Measurements from ENCODE around the gene PDPK1. TPM values are rescaled to one million over a fixed set of nuclear protein-coding genes. Genes with fewer than 3 reads are reported as not detected.

PDPK1 gene
- total and polyA plus RNA-seq, 2 of the 4 experiments (the other 2 are of a cell fraction), result 10.6 to 27.3 TPM

DNA sequence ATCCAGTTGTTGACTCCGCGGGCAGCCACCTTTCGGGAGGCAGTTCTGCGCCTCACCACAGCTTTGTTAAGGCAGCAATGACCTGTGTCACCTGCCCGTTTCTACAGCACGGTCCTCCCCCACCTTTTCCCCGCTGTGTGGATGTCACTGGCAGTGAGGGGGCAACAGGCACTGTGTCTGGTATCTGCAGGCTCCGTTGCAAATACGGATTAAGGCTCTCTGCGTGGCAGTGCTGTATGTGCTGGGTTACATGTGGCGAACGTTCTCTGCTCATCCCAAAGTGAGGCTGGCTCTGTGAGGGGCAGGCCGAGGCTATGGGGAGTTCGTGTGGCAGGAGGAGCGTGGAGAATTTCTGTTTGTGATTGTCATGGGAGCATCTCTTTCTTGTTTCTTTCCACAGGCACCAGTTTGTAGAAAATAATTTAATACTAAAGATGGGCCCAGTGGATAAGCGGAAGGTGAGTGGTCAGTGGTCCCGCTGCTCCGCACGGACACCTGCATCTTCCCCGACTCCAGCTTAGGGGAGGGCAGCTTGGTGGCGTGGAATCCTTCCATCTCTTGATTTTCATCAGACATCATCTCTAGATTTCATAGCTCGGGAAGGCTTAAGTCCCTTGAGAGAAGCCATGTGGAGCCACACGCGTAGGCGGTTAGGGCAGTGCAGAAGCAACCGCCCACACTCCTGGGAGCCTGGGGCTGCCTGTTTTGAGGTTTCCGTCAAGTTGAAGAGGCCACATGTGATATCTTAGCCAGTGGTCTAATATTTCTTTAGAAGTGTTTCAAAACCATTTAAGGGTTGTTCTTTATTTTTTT is 57.8 kb downstream of the PDPK1 start:
- peaks cover 39% of the 10 kb centered on the region for H3K36me3 ChIP-seq (ENCODE audit: control insufficient read depth, insufficient read depth, low read length)
- H2AK5ac ChIP-seq (ENCODE audit: low read depth, low read length), result no peak overlapping the region
- no peak overlapping the region for H3K4me3 ChIP-seq (ENCODE audit: insufficient read depth, low read depth, low read length)
- H2BK20ac ChIP-seq (ENCODE audit: low read depth, low read length), result no peak overlapping the region
- 97% methylated on average over 19 of the region's 27 CpGs; no CpG with 5 or more reads in 1 of the 2 experiments for WGBS, 2 experiments (ENCODE audit: extremely low coverage in 2 of 2, insufficient read length in 1 of 2)
- CTCF ChIA-PET, result no interaction called here
- H3K14ac ChIP-seq (replicated peaks; ENCODE audit: low read depth, low read length), result no peak overlapping the region
- peaks cover 10% of the 10 kb centered on the region for H4K20me1 ChIP-seq (ENCODE audit: insufficient read depth, low read length)
- DNase-seq, result no peak
- TF ChIP-seq CHD1 (IDR thresholded peaks at IDR 0.05; ENCODE audit: low read depth, low read length) (no peak), SMC3 (IDR thresholded peaks at IDR 0.05; ENCODE audit: low read depth, low read length) (no peak), RFX5 (IDR thresholded peaks at IDR 0.05; ENCODE audit: low read depth, low read length) (no peak), MAZ (IDR thresholded peaks at IDR 0.05; ENCODE audit: borderline replicate concordance, low read depth, low read length) (no peak), FOS (IDR thresholded peaks at IDR 0.05; ENCODE audit: low read depth, low read length) (no peak), BHLHE40 (IDR thresholded peaks at IDR 0.05; ENCODE audit: low read depth, low read length) (no peak), RCOR1 (IDR thresholded peaks at IDR 0.05; ENCODE audit: insufficient replicate concordance, low read length) (no peak), RAD21 (IDR thresholded peaks at IDR 0.05; ENCODE audit: low read length) (no peak), MXI1 (IDR thresholded peaks at IDR 0.05; ENCODE audit: borderline replicate concordance, low read depth, low read length) (no peak), MAFK (IDR thresholded peaks at IDR 0.05; ENCODE audit: low read depth, low read length) (no peak), POLR2A (IDR thresholded peaks at IDR 0.05; ENCODE audit: low read depth, low read length) (no peak), CEBPB (IDR thresholded peaks at IDR 0.05; ENCODE audit: low read depth, low read length) (no peak)
- TF ChIP-seq, protein P1, sequence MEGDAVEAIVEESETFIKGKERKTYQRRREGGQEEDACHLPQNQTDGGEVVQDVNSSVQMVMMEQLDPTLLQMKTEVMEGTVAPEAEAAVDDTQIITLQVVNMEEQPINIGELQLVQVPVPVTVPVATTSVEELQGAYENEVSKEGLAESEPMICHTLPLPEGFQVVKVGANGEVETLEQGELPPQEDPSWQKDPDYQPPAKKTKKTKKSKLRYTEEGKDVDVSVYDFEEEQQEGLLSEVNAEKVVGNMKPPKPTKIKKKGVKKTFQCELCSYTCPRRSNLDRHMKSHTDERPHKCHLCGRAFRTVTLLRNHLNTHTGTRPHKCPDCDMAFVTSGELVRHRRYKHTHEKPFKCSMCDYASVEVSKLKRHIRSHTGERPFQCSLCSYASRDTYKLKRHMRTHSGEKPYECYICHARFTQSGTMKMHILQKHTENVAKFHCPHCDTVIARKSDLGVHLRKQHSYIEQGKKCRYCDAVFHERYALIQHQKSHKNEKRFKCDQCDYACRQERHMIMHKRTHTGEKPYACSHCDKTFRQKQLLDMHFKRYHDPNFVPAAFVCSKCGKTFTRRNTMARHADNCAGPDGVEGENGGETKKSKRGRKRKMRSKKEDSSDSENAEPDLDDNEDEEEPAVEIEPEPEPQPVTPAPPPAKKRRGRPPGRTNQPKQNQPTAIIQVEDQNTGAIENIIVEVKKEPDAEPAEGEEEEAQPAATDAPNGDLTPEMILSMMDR (conservative IDR thresholded peaks at IDR 0.05; ENCODE audit: low read depth, low read length), result no peak
- TF ChIP-seq, protein P2, sequence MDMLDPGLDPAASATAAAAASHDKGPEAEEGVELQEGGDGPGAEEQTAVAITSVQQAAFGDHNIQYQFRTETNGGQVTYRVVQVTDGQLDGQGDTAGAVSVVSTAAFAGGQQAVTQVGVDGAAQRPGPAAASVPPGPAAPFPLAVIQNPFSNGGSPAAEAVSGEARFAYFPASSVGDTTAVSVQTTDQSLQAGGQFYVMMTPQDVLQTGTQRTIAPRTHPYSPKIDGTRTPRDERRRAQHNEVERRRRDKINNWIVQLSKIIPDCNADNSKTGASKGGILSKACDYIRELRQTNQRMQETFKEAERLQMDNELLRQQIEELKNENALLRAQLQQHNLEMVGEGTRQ (IDR thresholded peaks at IDR 0.05; ENCODE audit: low read depth, low read length), result no peak
- TF ChIP-seq, protein P3, sequence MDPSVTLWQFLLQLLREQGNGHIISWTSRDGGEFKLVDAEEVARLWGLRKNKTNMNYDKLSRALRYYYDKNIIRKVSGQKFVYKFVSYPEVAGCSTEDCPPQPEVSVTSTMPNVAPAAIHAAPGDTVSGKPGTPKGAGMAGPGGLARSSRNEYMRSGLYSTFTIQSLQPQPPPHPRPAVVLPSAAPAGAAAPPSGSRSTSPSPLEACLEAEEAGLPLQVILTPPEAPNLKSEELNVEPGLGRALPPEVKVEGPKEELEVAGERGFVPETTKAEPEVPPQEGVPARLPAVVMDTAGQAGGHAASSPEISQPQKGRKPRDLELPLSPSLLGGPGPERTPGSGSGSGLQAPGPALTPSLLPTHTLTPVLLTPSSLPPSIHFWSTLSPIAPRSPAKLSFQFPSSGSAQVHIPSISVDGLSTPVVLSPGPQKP (IDR thresholded peaks at IDR 0.05; ENCODE audit: borderline replicate concordance, low read depth, low read length), result no peak
- H3K27me3 ChIP-seq (ENCODE audit: control insufficient read depth, insufficient read depth, low read length), result no peaks in the 10 kb centered on the region
- H2BK120ac ChIP-seq (ENCODE audit: low read depth, low read length), result no peak overlapping the region
- H2BK15ac ChIP-seq (ENCODE audit: low read depth, low read length), result no peak overlapping the region
- POLR2A ChIA-PET (ENCODE audit: unreplicated experiment), result no interaction called here
- H3K23ac ChIP-seq (ENCODE audit: low read depth, low read length), result no peak overlapping the region
- no peaks in the 10 kb centered on the region for H3K4me1 ChIP-seq (ENCODE audit: control insufficient read depth, insufficient read depth, low read length)
- no peak overlapping the region for H2AK9ac ChIP-seq (replicated peaks; ENCODE audit: low read depth, low read length, poor library complexity)
- H2AFZ ChIP-seq (replicated peaks; ENCODE audit: low read length, poor library complexity), result no peak overlapping the region
- no peaks in the 10 kb centered on the region; the same call in 1 of the 2 replicates for H3K9me1 ChIP-seq (ENCODE audit: insufficient read depth, low read length)
- no peak for ATAC-seq (ENCODE audit: low read depth)
- H3K9me3 ChIP-seq (ENCODE audit: control insufficient read depth, insufficient read depth, low read length), result no peaks in the 10 kb centered on the region
- intact Hi-C loops (cut with micrococcal nuclease), result no loop called here
- no peak overlapping the region for H3K4me2 ChIP-seq (ENCODE audit: low read depth, low read length)
- H2BK5ac ChIP-seq (ENCODE audit: low read depth, low read length, poor library complexity, severe bottlenecking), result no peak overlapping the region
- no peak overlapping the region for H3K9ac ChIP-seq (ENCODE audit: low read depth, low read length)
- no peak overlapping the region for H3K56ac ChIP-seq (ENCODE audit: extremely low read depth, insufficient read depth, low read length)
- dilution Hi-C loops (cut with HindIII; ENCODE audit: low sequenced_read_pairs, unreplicated experiment), result no loop called here
- no peak overlapping the region for H4K8ac ChIP-seq (ENCODE audit: low read depth in 2 of 2, low read length in 2 of 2)
- in situ Hi-C loops (cut with MboI; ENCODE audit: low sequenced_read_pairs), result no loop called here
- H3K27ac ChIP-seq (ENCODE audit: insufficient read depth, low read length), result no peak overlapping the region
- peaks cover 10 to 39% of the 10 kb centered on the region in 2 experiments; a peak in 3 of 4 replicates for H3K79me1 ChIP-seq (ENCODE audit: low read depth in 1 of 2, low read length in 2 of 2)
- no TSS peak for BruUV-seq (replicated peaks)
- H3K4ac ChIP-seq (ENCODE audit: low read depth, low read length), result no peak overlapping the region
- H3K18ac ChIP-seq (ENCODE audit: low read depth, low read length), result no peak overlapping the region
- H4K91ac ChIP-seq (ENCODE audit: insufficient read depth, low read depth, low read length), result no peak overlapping the region
- H4K5ac ChIP-seq (ENCODE audit: low read depth, low read length), result no peak overlapping the region

Data from IMR-90 (cell line).